GM12873 (cell line): Measurements from ENCODE around the gene SEMA3C.

Experiments used
- CTCF ChIP-seq: IDR thresholded peaks from 2 replicates; pipeline ENCODE4 v1.5.1; 2012; ENCODE audit warnings: low read depth, mild to moderate bottlenecking, moderate library complexity, low read length, control low read depth; ENCODE audit not compliant: insufficient read depth; ENCODE audit errors: missing control alignments

The SEMA3C gene

GRCh38 chr7:80699045-80699638 lies 219.7 kb downstream of the SEMA3C start:
- TF ChIP-seq CTCF: peak; percentile 49
